IPS-18a (cell line): ENCODE data around the gene RNGTT.

ENCODE experiments used
- H3K27ac ChIP-seq: one replicate; pipeline ENCODE4 v1.5.1; 2013; ENCODE audit warnings: low read length
- H3K27me3 ChIP-seq: one replicate; pipeline ENCODE4 v1.6.1; 2013; ENCODE audit warnings: mild to moderate bottlenecking, low read length; ENCODE audit not compliant: control insufficient read depth, insufficient read depth
- H3K36me3 ChIP-seq: one replicate; pipeline ENCODE4 v1.6.1; 2013; ENCODE audit warnings: low read depth, low read length; ENCODE audit not compliant: control insufficient read depth
- H3K4me1 ChIP-seq: one replicate; pipeline ENCODE4 v1.6.1; 2013; ENCODE audit warnings: low read depth, low read length; ENCODE audit not compliant: control insufficient read depth
- H3K4me3 ChIP-seq: one replicate; pipeline ENCODE4 v1.5.1; 2013; ENCODE audit warnings: low read length
- H3K9ac ChIP-seq: one replicate; pipeline ENCODE4 v1.6.1; 2013; ENCODE audit warnings: mild to moderate bottlenecking, low read length, moderate library complexity
- H3K9me3 ChIP-seq: one replicate; pipeline ENCODE4 v1.6.1; 2013; ENCODE audit warnings: low read depth, low read length; ENCODE audit not compliant: control insufficient read depth

The RNGTT gene

GRCh38 chr6:88815491-88815890, 147.9 kb downstream of the RNGTT start:
- Histone ChIP-seq H3K4me3 (no peak overlapping the region), H3K9ac (no peak overlapping the region), H3K4me1 (no peaks in the 10 kb centered on the region), H3K27ac (no peak overlapping the region), H3K36me3 (no peaks in the 10 kb centered on the region), H3K27me3 (no peaks in the 10 kb centered on the region), H3K9me3 (no peaks in the 10 kb centered on the region)

GRCh38 chr6:88814909-88815308, 148.5 kb downstream of the RNGTT start:
- no peaks in the 10 kb centered on the region for H3K4me1 ChIP-seq
- no peak overlapping the region for H3K4me3 ChIP-seq
- no peak overlapping the region for H3K9ac ChIP-seq
- H3K27me3 ChIP-seq, result no peaks in the 10 kb centered on the region
- H3K36me3 ChIP-seq, result no peaks in the 10 kb centered on the region
- H3K27ac ChIP-seq, result no peak overlapping the region
- H3K9me3 ChIP-seq, result no peaks in the 10 kb centered on the region

GRCh38 chr6:88813045-88813444, 150.4 kb downstream of the RNGTT start:
- Histone ChIP-seq H3K27ac (no peak overlapping the region), H3K4me3 (no peak overlapping the region)

GRCh38 chr6:88810701-88811100, 152.7 kb downstream of the RNGTT start:
- H3K27me3 ChIP-seq, result no peaks in the 10 kb centered on the region
- no peaks in the 10 kb centered on the region for H3K36me3 ChIP-seq

More at GRCh38 chr6:88813045-88813444, 150.4 kb downstream of the RNGTT start:
- no peaks in the 10 kb centered on the region for H3K27me3 ChIP-seq
- no peak overlapping the region for H3K9ac ChIP-seq
- H3K4me1 ChIP-seq, result no peaks in the 10 kb centered on the region
- H3K36me3 ChIP-seq, result no peaks in the 10 kb centered on the region
- H3K9me3 ChIP-seq, result no peaks in the 10 kb centered on the region

GRCh38 chr6:88810089-88810488, 153.3 kb downstream of the RNGTT start:
- H3K27me3 ChIP-seq, result no peaks in the 10 kb centered on the region
- H3K36me3 ChIP-seq, result no peaks in the 10 kb centered on the region
- H3K27ac ChIP-seq, result no peak overlapping the region
- no peak overlapping the region for H3K9ac ChIP-seq
- H3K4me3 ChIP-seq, result no peak overlapping the region
- H3K4me1 ChIP-seq, result no peaks in the 10 kb centered on the region
- no peaks in the 10 kb centered on the region for H3K9me3 ChIP-seq

More at GRCh38 chr6:88810701-88811100, 152.7 kb downstream of the RNGTT start:
- Histone ChIP-seq H3K9ac (no peak overlapping the region), H3K4me1 (no peaks in the 10 kb centered on the region), H3K9me3 (no peaks in the 10 kb centered on the region), H3K4me3 (no peak overlapping the region), H3K27ac (no peak overlapping the region)

GRCh38 chr6:88808381-88808780, 155.0 kb downstream of the RNGTT start:
- Histone ChIP-seq H3K4me1 (no peaks in the 10 kb centered on the region), H3K27ac (no peak overlapping the region), H3K4me3 (no peak overlapping the region), H3K36me3 (no peaks in the 10 kb centered on the region), H3K27me3 (no peaks in the 10 kb centered on the region), H3K9ac (no peak overlapping the region), H3K9me3 (no peaks in the 10 kb centered on the region)

- no peak overlapping the region for H3K27ac ChIP-seq
- no peak overlapping the region for H3K4me3 ChIP-seq
- H3K4me1 ChIP-seq, result no peaks in the 10 kb centered on the region
- no peaks in the 10 kb centered on the region for H3K36me3 ChIP-seq
- no peak overlapping the region for H3K9ac ChIP-seq
- H3K27me3 ChIP-seq, result no peaks in the 10 kb centered on the region
- H3K9me3 ChIP-seq, result no peaks in the 10 kb centered on the region
These were observed 155.8 kb downstream of the RNGTT start for GRCh38 chr6:88807622-88808021.

GRCh38 chr6:88806728-88807127, 156.7 kb downstream of the RNGTT start:
- no peak overlapping the region for H3K27ac ChIP-seq

GRCh38 chr6:88804701-88805100, 158.7 kb downstream of the RNGTT start:
- Histone ChIP-seq H3K27ac (no peak overlapping the region), H3K36me3 (no peaks in the 10 kb centered on the region), H3K9ac (no peak overlapping the region), H3K9me3 (no peaks in the 10 kb centered on the region), H3K27me3 (no peaks in the 10 kb centered on the region), H3K4me3 (no peak overlapping the region), H3K4me1 (no peaks in the 10 kb centered on the region)

More at GRCh38 chr6:88806728-88807127, 156.7 kb downstream of the RNGTT start:
- Histone ChIP-seq H3K4me3 (no peak overlapping the region), H3K27me3 (no peaks in the 10 kb centered on the region), H3K9ac (no peak overlapping the region), H3K36me3 (no peaks in the 10 kb centered on the region), H3K4me1 (no peaks in the 10 kb centered on the region), H3K9me3 (no peaks in the 10 kb centered on the region)

GRCh38 chr6:88785478-88785877, 177.9 kb downstream of the RNGTT start:
- Histone ChIP-seq H3K27me3 (no peaks in the 10 kb centered on the region), H3K9ac (no peak overlapping the region), H3K36me3 (no peaks in the 10 kb centered on the region), H3K9me3 (no peaks in the 10 kb centered on the region), H3K27ac (no peak overlapping the region), H3K4me1 (no peaks in the 10 kb centered on the region), H3K4me3 (no peak overlapping the region)

- Histone ChIP-seq H3K4me1 (no peaks in the 10 kb centered on the region), H3K27me3 (no peaks in the 10 kb centered on the region), H3K9me3 (no peaks in the 10 kb centered on the region), H3K36me3 (no peaks in the 10 kb centered on the region), H3K9ac (no peak overlapping the region), H3K27ac (no peak overlapping the region), H3K4me3 (no peak overlapping the region)
These were observed 182.6 kb downstream of the RNGTT start for GRCh38 chr6:88780714-88781389.

GRCh38 chr6:88775866-88776571, 187.4 kb downstream of the RNGTT start:
- no peaks in the 10 kb centered on the region for H3K9me3 ChIP-seq
- no peak overlapping the region for H3K9ac ChIP-seq
- H3K27me3 ChIP-seq, result no peaks in the 10 kb centered on the region
- no peak overlapping the region for H3K27ac ChIP-seq
- H3K4me1 ChIP-seq, result no peaks in the 10 kb centered on the region
- no peak overlapping the region for H3K4me3 ChIP-seq
- H3K36me3 ChIP-seq, result no peaks in the 10 kb centered on the region
